ENCODE measurements around the gene TRAP1.
"Not testable (repeated sequence)": the region's sequence is repeated elsewhere in the genome, so short reads cannot be mapped to it uniquely, and the experiment has no call there.

The TRAP1 gene

DNA sequence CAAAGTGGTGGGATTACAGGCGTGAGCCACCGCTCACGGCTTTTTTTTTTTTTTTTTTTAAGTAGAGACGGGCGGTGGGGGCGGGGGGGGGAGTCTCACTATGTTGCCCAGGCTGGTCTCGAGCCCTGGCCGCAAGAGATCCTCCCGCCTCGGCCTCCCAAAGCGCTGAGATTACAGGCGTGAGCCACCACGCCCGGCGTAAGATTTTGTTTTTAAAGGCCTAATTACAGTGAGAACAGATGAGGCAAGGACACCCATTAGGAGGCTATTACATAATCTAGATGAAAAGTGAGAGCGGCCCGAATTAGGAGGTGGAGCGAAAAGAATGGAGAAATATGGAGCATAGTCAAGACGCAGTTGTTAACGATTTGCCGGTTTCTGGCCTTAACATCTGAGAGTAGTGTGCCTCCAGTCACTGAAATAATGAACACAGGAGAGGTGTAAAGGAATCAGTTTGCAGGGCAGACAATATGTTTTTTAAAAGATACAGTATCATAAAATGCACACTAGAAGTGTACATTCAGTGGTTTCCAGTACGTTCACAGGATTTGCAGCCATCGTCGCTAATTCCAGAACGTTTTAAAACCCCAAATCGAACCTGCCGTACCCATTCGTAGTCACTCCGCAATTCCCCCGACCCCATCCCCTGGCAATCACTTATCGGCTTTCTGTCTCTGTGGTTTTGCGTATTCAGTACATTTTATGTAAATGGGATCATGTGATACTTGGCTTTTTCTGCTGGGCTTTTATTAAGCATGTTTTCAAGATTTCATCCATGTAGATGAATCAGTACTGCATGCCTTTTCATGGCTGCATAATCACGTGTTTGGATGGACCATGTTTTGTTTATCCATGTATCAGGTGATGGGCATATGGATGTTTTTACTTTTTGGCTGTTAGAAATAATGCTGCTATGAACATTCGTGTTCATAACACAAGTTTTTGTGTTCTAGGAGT lies 104.5 kb downstream of the TRAP1 start:
- no peak for TF ChIP-seq JUND (IDR thresholded peaks at IDR 0.05; ENCODE audit: low read depth)
- no peak for DNase-seq (ENCODE audit: low read depth in 1 of 2, low spot score in 1 of 2)
- in situ Hi-C loops (cut with HindIII; ENCODE audit: low pct_unique_long_range_greater_than_20kb, low sequenced_read_pairs), result no loop called here

DNA sequence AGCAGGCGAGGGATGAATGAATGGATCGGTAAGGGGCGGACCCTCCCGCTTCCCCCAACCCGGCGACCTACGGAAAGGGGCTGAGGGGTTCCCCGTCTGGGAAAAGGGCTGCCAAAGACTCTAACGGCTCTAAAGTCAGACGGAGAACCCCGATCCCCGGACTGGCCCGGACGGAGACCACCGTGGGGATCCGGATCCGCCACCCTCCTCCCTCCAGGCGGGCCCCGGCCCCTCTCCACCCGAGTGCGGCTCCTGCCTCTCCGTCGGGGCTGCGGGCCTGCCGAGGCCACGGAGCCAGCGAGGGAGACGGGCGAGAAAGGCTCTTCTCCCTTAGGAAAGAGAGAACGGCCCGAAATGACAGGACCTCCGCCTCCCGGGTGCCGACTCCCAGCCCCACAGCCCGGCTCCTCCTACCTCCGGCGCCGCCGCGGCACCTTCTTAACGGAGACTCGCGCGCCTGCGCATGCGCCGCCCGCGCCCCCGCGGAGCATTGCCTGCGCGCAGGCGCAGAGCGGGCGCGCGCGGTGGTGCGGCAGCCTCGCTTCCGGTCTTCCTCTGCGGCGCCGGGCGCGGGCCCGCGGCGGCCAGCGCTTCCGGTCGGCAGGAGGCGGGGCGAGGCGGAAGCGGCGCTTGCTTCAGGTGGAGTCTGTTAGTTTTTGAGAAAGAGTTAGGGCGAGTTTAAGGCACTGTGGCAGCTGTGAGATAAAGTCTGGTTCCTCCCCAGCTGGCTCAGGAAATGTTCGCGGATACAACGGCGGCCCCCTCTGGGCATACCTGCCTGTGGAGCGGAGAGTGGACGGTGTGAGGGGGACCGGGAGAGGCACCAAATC lies 106.0 kb downstream of the TRAP1 start, which contains the start of gene SLX4:
Gene SLX4 (minus strand): TSS at position 461 of the 830 bp plus-strand sequence. CDS start 2,642 bp downstream, outside the sequence.
- peak; percentile 95 to 97 for DNase-seq (ENCODE audit: low read depth in 1 of 2, low spot score in 1 of 2)
- no peak for TF ChIP-seq JUND (IDR thresholded peaks at IDR 0.05; ENCODE audit: low read depth)
- in situ Hi-C loops (cut with HindIII; ENCODE audit: low pct_unique_long_range_greater_than_20kb, low sequenced_read_pairs), result no loop called here

DNA sequence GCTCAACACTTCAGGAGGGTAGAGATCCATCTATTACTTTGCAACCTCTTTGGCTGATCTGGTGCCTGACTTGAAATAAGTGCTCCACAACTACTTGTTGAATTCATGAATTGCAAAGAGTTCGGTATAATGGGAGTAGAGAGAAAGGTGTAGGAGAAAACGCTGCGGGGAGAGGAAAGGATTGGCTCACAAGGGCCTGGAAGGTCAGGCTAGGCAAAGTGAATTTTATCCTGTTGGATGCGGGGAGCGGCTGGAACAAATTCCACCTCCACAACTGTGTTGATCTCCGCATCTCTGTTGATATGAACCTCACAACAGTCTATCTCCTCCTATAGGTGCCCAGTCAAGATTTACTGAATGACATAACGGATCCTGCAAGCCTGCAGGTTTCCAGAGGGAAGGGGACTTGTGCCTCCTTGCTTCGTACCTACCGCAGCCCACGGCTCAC lies 106.6 kb downstream of the TRAP1 start:
- TF ChIP-seq JUND (IDR thresholded peaks at IDR 0.05; ENCODE audit: low read depth), result no peak
- no peak for DNase-seq (ENCODE audit: low read depth in 1 of 2, low spot score in 1 of 2)
- in situ Hi-C loops (cut with HindIII; ENCODE audit: low pct_unique_long_range_greater_than_20kb, low sequenced_read_pairs), result no loop called here

DNA sequence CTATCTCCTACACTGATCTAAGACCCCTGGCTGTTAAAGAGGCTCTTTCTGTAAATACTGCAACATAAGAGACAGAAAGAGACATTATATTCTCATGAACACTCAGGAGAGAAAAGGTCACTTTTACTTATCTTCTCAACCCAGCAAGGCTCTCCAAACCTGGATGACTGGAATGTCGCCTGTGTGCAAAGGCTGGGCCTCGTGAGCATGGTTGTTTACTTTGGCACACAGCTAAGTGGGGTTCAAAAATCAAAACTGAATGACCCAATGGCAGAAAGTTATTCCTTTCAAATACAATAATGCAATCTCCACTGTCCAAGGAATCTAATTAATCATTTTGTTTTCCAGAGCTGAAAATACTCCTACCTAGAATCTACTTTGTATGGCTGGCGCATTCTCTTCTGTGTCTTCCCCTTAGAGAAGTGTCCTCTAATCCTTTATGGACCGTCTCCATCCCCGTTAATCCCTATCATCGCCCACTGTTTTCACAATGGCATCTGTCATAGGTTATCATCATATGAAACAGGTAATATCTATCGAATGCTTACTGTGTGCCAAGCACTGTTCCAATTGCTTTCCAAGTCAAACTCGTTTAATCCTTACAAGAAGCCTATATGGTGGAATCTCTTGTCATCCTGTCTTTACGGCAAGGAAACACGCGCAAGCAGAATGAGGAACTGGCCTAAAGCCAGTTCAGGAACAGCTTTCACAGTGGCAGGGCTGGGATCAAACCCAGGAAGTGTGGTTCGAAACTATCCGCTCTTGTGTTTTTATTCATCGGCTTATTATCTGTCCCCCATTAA lies 107.2 kb downstream of the TRAP1 start:
- no peak for TF ChIP-seq JUND (IDR thresholded peaks at IDR 0.05; ENCODE audit: low read depth)
- in situ Hi-C loops (cut with HindIII; ENCODE audit: low pct_unique_long_range_greater_than_20kb, low sequenced_read_pairs), result no loop called here
- no peak for DNase-seq (ENCODE audit: low read depth in 1 of 2, low spot score in 1 of 2)

DNA sequence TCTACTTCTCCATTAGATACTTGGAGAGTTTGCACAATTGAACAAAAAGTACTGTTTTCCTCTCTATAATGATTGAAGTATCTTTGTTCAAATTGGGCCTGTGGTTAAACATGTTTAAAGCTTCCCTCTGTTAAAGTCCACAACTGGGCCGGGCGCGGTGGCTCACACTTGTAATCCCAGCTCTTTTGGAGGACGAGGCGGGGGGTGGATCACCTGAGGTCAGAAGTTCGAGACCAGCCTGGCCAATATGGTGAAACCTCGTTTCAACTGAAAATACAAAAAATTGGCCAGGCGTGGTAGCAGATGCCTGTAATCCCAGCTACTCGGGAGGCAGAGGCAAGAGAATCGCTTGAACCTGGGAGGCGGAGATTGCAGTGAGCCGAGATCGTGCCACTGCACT lies 108.3 kb downstream of the TRAP1 start:
- in situ Hi-C loops (cut with HindIII; ENCODE audit: low pct_unique_long_range_greater_than_20kb, low sequenced_read_pairs); DNase-seq (ENCODE audit: low read depth in 1 of 2, low spot score in 1 of 2): not testable (repeated sequence)

DNA sequence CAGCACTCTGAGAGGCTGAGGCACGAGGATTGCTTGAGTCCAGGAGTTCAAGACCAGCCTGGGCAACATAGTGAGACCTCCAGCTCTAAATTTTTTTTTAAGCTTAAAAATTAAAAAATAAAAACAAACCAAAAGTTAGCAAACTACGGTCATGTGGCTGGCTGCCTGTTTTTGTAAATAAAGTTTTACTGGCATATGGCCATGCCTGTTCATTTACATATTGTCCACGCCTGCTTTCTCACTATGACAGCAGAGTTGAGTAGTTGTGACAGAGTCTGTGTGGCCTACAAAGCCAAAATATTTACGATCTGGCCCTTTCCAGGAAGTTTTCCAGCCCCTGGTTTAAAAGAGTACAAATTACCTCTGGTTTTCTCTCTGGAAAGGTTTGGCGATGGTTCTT lies 109.3 kb downstream of the TRAP1 start:
- no peak for TF ChIP-seq JUND (IDR thresholded peaks at IDR 0.05; ENCODE audit: low read depth)
- in situ Hi-C loops (cut with HindIII; ENCODE audit: low pct_unique_long_range_greater_than_20kb, low sequenced_read_pairs), result no loop called here
- no peak for DNase-seq (ENCODE audit: low read depth in 1 of 2, low spot score in 1 of 2)
